Keratinocyte (primary cell): ENCODE results near the gene SPATA13. TPM values are rescaled to one million over a fixed set of nuclear protein-coding genes. Genes with fewer than 3 reads are reported as not detected.

Experiments used
- DNase-seq: peaks from one replicate; pipeline ENCODE4 v3.0.0-alpha.2; 2011; ENCODE audit warnings: low read depth, missing footprints, low spot score
- FAIRE-seq: peaks from 2 replicates; lab custom pipeline; 2011; peaks lifted over from hg19 to GRCh38; lab: Jason Lieb, UNC
- H2AFZ ChIP-seq: 2 replicates; pipeline ENCODE4 v1.6.0; 2012; ENCODE audit warnings: low read length, control low read depth, inconsistent platforms; ENCODE audit not compliant: control insufficient read depth
- H3K27ac ChIP-seq: 2 replicates; pipeline ENCODE4 v1.5.1; 2011; ENCODE audit warnings: low read length; ENCODE audit not compliant: control insufficient read depth, insufficient read depth
- H3K27me3 ChIP-seq: 3 replicates; pipeline ENCODE4 v1.6.0; 2011; ENCODE audit warnings: low read length; ENCODE audit not compliant: control insufficient read depth, insufficient read depth; ENCODE audit errors: extremely low read depth
- H3K36me3 ChIP-seq, 2 experiments: 2 replicates in 1 of 2; 3 replicates in 1 of 2; pipeline ENCODE4 v1.5.1; 2011; ENCODE audit warnings: low read length in 2 of 2, mild to moderate bottlenecking in 1 of 2; ENCODE audit not compliant: control insufficient read depth in 2 of 2, insufficient read depth in 2 of 2; ENCODE audit errors: extremely low read depth in 1 of 2
- H3K4me1 ChIP-seq: 3 replicates; pipeline ENCODE4 v1.5.1; 2011; ENCODE audit warnings: low read length; ENCODE audit not compliant: control insufficient read depth, insufficient read depth; ENCODE audit errors: extremely low read depth
- H3K4me2 ChIP-seq: 3 replicates; pipeline ENCODE4 v1.6.0; 2011; ENCODE audit warnings: low read depth, low read length; ENCODE audit not compliant: control insufficient read depth, insufficient read depth; ENCODE audit errors: extremely low read depth
- H3K4me3 ChIP-seq, 3 experiments: fragments of 200-600 bp in 1 of 3; sonication (generic) in 1 of 3; 2 replicates in 2 of 3; 3 replicates in 1 of 3; pipeline ENCODE4 v1.5.1; 2011 to 2016; ENCODE audit warnings: low read length in 3 of 3, mild to moderate bottlenecking in 3 of 3, control low read depth in 2 of 3, inconsistent platforms in 1 of 3, low read depth in 1 of 3, mixed read lengths in 1 of 3, mixed run types in 1 of 3, moderate library complexity in 1 of 3; ENCODE audit not compliant: control insufficient read depth in 2 of 3, insufficient read depth in 2 of 3; ENCODE audit errors: extremely low read depth in 1 of 3
- H3K79me2 ChIP-seq: 2 replicates; pipeline ENCODE4 v1.6.0; 2012; ENCODE audit warnings: low read length; ENCODE audit not compliant: control insufficient read depth, insufficient read depth
- H3K9ac ChIP-seq: 3 replicates; pipeline ENCODE4 v1.6.0; 2011; ENCODE audit warnings: low read length; ENCODE audit not compliant: control insufficient read depth, insufficient read depth; ENCODE audit errors: extremely low read depth
- H3K9me1 ChIP-seq: 3 replicates; pipeline ENCODE4 v1.6.0; 2011; ENCODE audit warnings: low read length; ENCODE audit not compliant: control insufficient read depth, insufficient read depth; ENCODE audit errors: extremely low read depth
- H3K9me3 ChIP-seq: 2 replicates; pipeline ENCODE4 v1.5.1; 2012; ENCODE audit warnings: low read depth, low read length; ENCODE audit not compliant: control insufficient read depth
- H4K20me1 ChIP-seq: 3 replicates; pipeline ENCODE4 v1.6.0; 2011; ENCODE audit warnings: low read length; ENCODE audit not compliant: control insufficient read depth, insufficient read depth; ENCODE audit errors: extremely low read depth
- CTCF ChIP-seq, 3 experiments: IDR thresholded peaks in 1 of 3; conservative IDR thresholded peaks in 1 of 3; optimal IDR thresholded peaks in 1 of 3; 2 replicates in 2 of 3; 3 replicates in 1 of 3; pipeline versions ENCODE3 to v1.5.1; 2011; ENCODE audit warnings: low read length in 3 of 3, mild to moderate bottlenecking in 3 of 3, moderate library complexity in 2 of 3, control low read depth in 1 of 3, inconsistent platforms in 1 of 3; ENCODE audit not compliant: insufficient read depth in 2 of 3; ENCODE audit errors: extremely low read depth in 1 of 3
- EZH2 ChIP-seq: IDR thresholded peaks from one replicate; pipeline ENCODE4 v1.6.1; 2012; ENCODE audit warnings: inconsistent platforms, mild to moderate bottlenecking, low read length, moderate library complexity
- dilution Hi-C: fragments of 300-500 bp; cut with MboI; formaldehyde crosslinking; loops from one replicate; pipeline ENCODE4 v1.7.0; 2020; ENCODE audit warnings: low sequenced_read_pairs; ENCODE audit not compliant: extremely low pct_ligation_motif_present
- polyA plus RNA-seq, 5 experiments: library from polyadenylated mRNA; depleted of rRNA in 3 of 5; stranded (reverse) in 3 of 5; stranded (forward) in 1 of 5; unstranded in 1 of 5; fragments of >200 nt; gene quantifications; 1 replicate in 1 of 5; 2 replicates in 3 of 5; 3 replicates in 1 of 5; pipeline versions ENCODE4 v1.2.1 to v1.2.3, GENCODE V29; 2011 to 2012; ENCODE audit warnings: missing spikeins in 2 of 5, low read depth in 1 of 5, low replicate concordance in 1 of 5

Gene SPATA13
- polyA plus RNA-seq, 1 donor (not counting 4 experiments of a cell fraction or from before 2014, with no cell fraction given), result 1.2 TPM

GRCh38 chr13:24150572-24150971, 9.9 kb upstream of the SPATA13 start:
- Histone ChIP-seq H3K9ac (no peak overlapping the region), H3K9me3 (no peaks in the 10 kb centered on the region), H3K27ac (no peak overlapping the region), H3K9me1 (no peaks in the 10 kb centered on the region), H3K36me3 (no peaks in the 10 kb centered on the region), H3K79me2 (no peaks in the 10 kb centered on the region), H4K20me1 (no peaks in the 10 kb centered on the region), H3K4me1 (peaks cover 15% of the 10 kb centered on the region), H3K4me3 (no peak overlapping the region), H3K27me3 (no peaks in the 10 kb centered on the region), H3K4me2 (no peak overlapping the region), H2AFZ (no peak overlapping the region)
- FAIRE-seq, result no peak
- DNase-seq, result no peak
- TF ChIP-seq CTCF (optimal IDR thresholded peaks at IDR 0.05 in 1 of 3, IDR thresholded peaks at IDR 0.05 in 1 of 3, conservative IDR thresholded peaks at IDR 0.05 in 1 of 3; ENCODE audit: extremely low read depth in 1 of 3, insufficient read depth in 2 of 3, low read length in 3 of 3) (no peak), EZH2 (no peak)
- dilution Hi-C loops, result no loop called here

DNA sequence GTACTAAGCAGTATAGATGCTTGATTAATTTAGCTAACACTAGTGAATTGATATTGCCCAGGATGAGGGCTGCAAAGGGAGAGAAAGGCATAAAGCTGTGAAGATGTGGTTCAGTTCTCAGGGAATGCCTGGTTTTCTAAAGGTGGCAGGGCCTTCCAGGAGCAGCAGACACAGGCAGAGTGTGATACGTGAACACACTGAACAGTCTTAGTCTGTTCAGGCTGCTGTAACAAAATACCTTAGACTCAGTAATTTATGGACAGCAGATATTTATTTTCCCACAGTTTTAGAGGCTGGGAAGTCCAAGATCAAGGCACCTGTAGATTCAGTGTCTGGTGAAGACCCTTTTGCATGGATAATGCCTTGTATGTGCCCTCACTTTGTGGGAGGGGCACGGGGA, 8.7 kb upstream of the SPATA13 start:
- Histone ChIP-seq H3K79me2 (no peaks in the 10 kb centered on the region), H4K20me1 (no peaks in the 10 kb centered on the region), H3K27me3 (no peaks in the 10 kb centered on the region), H3K9ac (no peak overlapping the region), H2AFZ (no peak overlapping the region), H3K9me3 (no peaks in the 10 kb centered on the region), H3K4me1 (peaks cover 15% of the 10 kb centered on the region), H3K27ac (no peak overlapping the region), H3K4me2 (no peak overlapping the region), H3K4me3 (no peak overlapping the region), H3K36me3 (no peaks in the 10 kb centered on the region), H3K9me1 (no peaks in the 10 kb centered on the region)
- FAIRE-seq, result no peak
- dilution Hi-C loops, result no loop called here
- no peak for TF ChIP-seq EZH2
- TF ChIP-seq CTCF (optimal IDR thresholded peaks at IDR 0.05 in 1 of 3, IDR thresholded peaks at IDR 0.05 in 1 of 3, conservative IDR thresholded peaks at IDR 0.05 in 1 of 3; ENCODE audit: extremely low read depth in 1 of 3, insufficient read depth in 2 of 3, low read length in 3 of 3), result no peak
- no peak for DNase-seq
